GM19035 (cell line): Measurements from ENCODE around the gene NLRC5.

Experiments used
- ATAC-seq: cut with Tn5 transposase; IDR thresholded peaks from one replicate; pipeline ENCODE4 v1.9.1; 2021; ENCODE audit not compliant: unreplicated experiment

NLRC5 gene

GRCh38 chr16:57123974-57124674 lies 134.8 kb downstream of the NLRC5 start:
- ATAC-seq = no peak

- ATAC-seq = no peak
Observed at GRCh38 chr16:57125376-57125775, 136.0 kb downstream of the NLRC5 start.

- no peak for ATAC-seq
Observed at GRCh38 chr16:57125969-57126368, 136.6 kb downstream of the NLRC5 start.

- ATAC-seq = no peak
Observed at GRCh38 chr16:57126411-57126810, 137.1 kb downstream of the NLRC5 start.

GRCh38 chr16:57127037-57127763 lies 137.8 kb downstream of the NLRC5 start:
- ATAC-seq = no peak

- no peak for ATAC-seq
Observed at GRCh38 chr16:57127836-57128235, 138.5 kb downstream of the NLRC5 start.

- no peak for ATAC-seq
Observed at GRCh38 chr16:57128771-57129389, 139.5 kb downstream of the NLRC5 start.

- no peak for ATAC-seq
Observed at GRCh38 chr16:57130950-57131321, 141.6 kb downstream of the NLRC5 start.

- ATAC-seq = no peak
Observed at GRCh38 chr16:57131351-57131970, 142.1 kb downstream of the NLRC5 start.

- no peak for ATAC-seq
Observed at GRCh38 chr16:57132470-57132869, 143.1 kb downstream of the NLRC5 start.

GRCh38 chr16:57133031-57133430 lies 143.7 kb downstream of the NLRC5 start:
- ATAC-seq = no peak
